SJSA1 (cell line): ENCODE results near the gene NLRP7. TPM values are rescaled to one million over a fixed set of nuclear protein-coding genes. Genes with fewer than 3 reads are reported as not detected.

Experiments used
- DNase-seq, 2 experiments: peaks; one replicate each; pipeline ENCODE4 v3.0.0-alpha.2; 2015 to 2020; ENCODE audit warnings: low spot score in 2 of 2, low read depth in 1 of 2
- H3K27ac ChIP-seq: fragments of 250-450 bp; sonication (Bioruptor Pico); 2 replicates; pipeline ENCODE4 v1.5.1; 2020; ENCODE audit warnings: mild to moderate bottlenecking, moderate library complexity
- H3K27me3 ChIP-seq: fragments of 250-450 bp; sonication (Bioruptor Pico); replicated peaks from 2 replicates; pipeline ENCODE4 v1.5.1; 2020; ENCODE audit warnings: mild to moderate bottlenecking, moderate library complexity
- H3K36me3 ChIP-seq: fragments of 250-450 bp; sonication (Bioruptor Pico); 2 replicates; pipeline ENCODE4 v1.5.1; 2020; ENCODE audit warnings: mild to moderate bottlenecking
- H3K4me1 ChIP-seq: fragments of 250-450 bp; sonication (Bioruptor Pico); replicated peaks from 2 replicates; pipeline ENCODE4 v1.6.1; 2021; ENCODE audit warnings: mild to moderate bottlenecking
- H3K4me3 ChIP-seq: fragments of 250-450 bp; sonication (Bioruptor Pico); 2 replicates; pipeline ENCODE4 v1.5.1; 2020; ENCODE audit warnings: mild to moderate bottlenecking
- H3K9me3 ChIP-seq: fragments of 250-450 bp; sonication (Bioruptor Pico); replicated peaks from 2 replicates; pipeline ENCODE4 v1.5.1; 2020; ENCODE audit warnings: mild to moderate bottlenecking
- total RNA-seq: library from RNA; depleted of rRNA; stranded (reverse); fragments of >200 nt; shearing (Covaris generic); gene quantifications from 2 replicates; pipeline ENCODE4 v1.2.3, GENCODE V29; 2014; rRNA removed

The NLRP7 gene
- total RNA-seq, 1 experiment from 2014 or later: not detected

- H3K27ac ChIP-seq: no peak overlapping the region
- no peaks in the 10 kb centered on the region for H3K36me3 ChIP-seq
- DNase-seq: no peak
- no peak overlapping the region for H3K4me3 ChIP-seq
- H3K27me3 ChIP-seq: no peaks in the 10 kb centered on the region
- H3K9me3 ChIP-seq: no peaks in the 10 kb centered on the region
- H3K4me1 ChIP-seq: no peaks in the 10 kb centered on the region
These were observed 69.9 kb downstream of the NLRP7 start for GRCh38 chr19:54877471-54877870.

- no peaks in the 10 kb centered on the region for H3K36me3 ChIP-seq
- no peaks in the 10 kb centered on the region; the same call in 1 of the 2 replicates for H3K27me3 ChIP-seq
- H3K9me3 ChIP-seq: no peaks in the 10 kb centered on the region
- DNase-seq: no peak
- H3K27ac ChIP-seq: no peak overlapping the region
- H3K4me3 ChIP-seq: no peak overlapping the region
- no peaks in the 10 kb centered on the region for H3K4me1 ChIP-seq
These were observed 71.8 kb downstream of the NLRP7 start for GRCh38 chr19:54875506-54875905.

DNA sequence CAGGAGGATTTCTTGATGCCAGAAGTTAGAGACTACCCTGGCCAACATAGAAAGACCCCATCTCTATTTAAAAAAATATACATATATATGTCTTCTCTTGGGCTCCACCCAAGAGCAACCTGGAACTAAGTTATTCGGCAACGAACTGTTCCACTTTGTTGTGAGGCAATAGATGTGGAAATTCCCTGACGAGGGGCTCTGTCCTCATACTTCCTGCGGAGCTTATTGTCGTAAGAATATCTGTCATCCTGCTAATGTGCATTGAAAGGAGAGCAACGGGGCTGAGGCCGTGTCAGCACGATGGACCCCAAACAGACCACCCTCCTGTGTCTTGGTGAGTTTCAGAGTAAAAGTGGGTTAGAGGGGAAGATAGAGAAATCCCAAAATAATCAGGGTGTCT is 73.3 kb downstream of the NLRP7 start, which contains the start of gene FCAR:
Gene FCAR (plus strand): TSS at position 246 of the 400 bp plus-strand sequence. CDS start 55 bp downstream, at position 301.
- Histone ChIP-seq H3K9me3 (no peaks in the 10 kb centered on the region), H3K4me1 (no peaks in the 10 kb centered on the region), H3K36me3 (no peaks in the 10 kb centered on the region), H3K4me3 (no peak within 1 kb of the TSS), H3K27ac (no peak within 1 kb of the TSS), H3K27me3 (no peaks in the 10 kb centered on the region; the same call in 1 of the 2 replicates)
- no peak for DNase-seq

Other genes starting within 250 kb of the NLRP7 start
- not detected in 2 replicates for gene KIR3DL3, start 223.1 kb downstream of the NLRP7 start, total RNA-seq
- not detected in 2 replicates for gene KIR2DL3, start 209.0 kb downstream of the NLRP7 start, total RNA-seq
- gene KIR2DL1, start 177.7 kb downstream of the NLRP7 start, total RNA-seq: not detected in 2 replicates
- gene KIR2DL4, start 143.9 kb downstream of the NLRP7 start, total RNA-seq: not detected in 2 replicates
- gene KIR3DL1, start 131.1 kb downstream of the NLRP7 start, total RNA-seq: not detected in 2 replicates
- not detected in 2 replicates for gene KIR2DS4, start 114.9 kb downstream of the NLRP7 start, total RNA-seq
- gene KIR3DL2, start 97.1 kb downstream of the NLRP7 start, total RNA-seq: not detected in 2 replicates
- not detected in 2 replicates for gene FCAR, start 73.3 kb downstream of the NLRP7 start, total RNA-seq
- gene NCR1, start 41.4 kb downstream of the NLRP7 start, total RNA-seq: not detected in 2 replicates
- gene NLRP2, start 18.8 kb upstream of the NLRP7 start, total RNA-seq: not detected in 2 replicates
- not detected in 2 replicates for gene GP6, start 90.7 kb upstream of the NLRP7 start, total RNA-seq
- gene RDH13, start 115.6 kb upstream of the NLRP7 start, total RNA-seq: 3.7 and 7.1 TPM in 2 replicates
- gene EPS8L1, start 128.3 kb upstream of the NLRP7 start, total RNA-seq: 3.5 and 11.8 TPM in 2 replicates
- gene PPP1R12C, start 170.1 kb upstream of the NLRP7 start, total RNA-seq: 72.7 and 82.4 TPM in 2 replicates
- gene TNNT1, start 201.7 kb upstream of the NLRP7 start, total RNA-seq: 0.34 and 3.4 TPM in 2 replicates
- not detected in 2 replicates for gene TNNI3, start 210.2 kb upstream of the NLRP7 start, total RNA-seq
- 0.18 and 3.2 TPM in 2 replicates for gene DNAAF3, start 219.1 kb upstream of the NLRP7 start, total RNA-seq
- gene SYT5, start 232.8 kb upstream of the NLRP7 start, total RNA-seq: not detected in 2 replicates